HG03442 (cell line): ENCODE results near the gene ASTL.

Source experiments
- ATAC-seq: cut with Tn5 transposase; IDR thresholded peaks from one replicate; pipeline ENCODE4 v1.9.1; 2021; ENCODE audit warnings: mild to moderate bottlenecking, moderate library complexity; ENCODE audit not compliant: unreplicated experiment

ASTL gene

DNA sequence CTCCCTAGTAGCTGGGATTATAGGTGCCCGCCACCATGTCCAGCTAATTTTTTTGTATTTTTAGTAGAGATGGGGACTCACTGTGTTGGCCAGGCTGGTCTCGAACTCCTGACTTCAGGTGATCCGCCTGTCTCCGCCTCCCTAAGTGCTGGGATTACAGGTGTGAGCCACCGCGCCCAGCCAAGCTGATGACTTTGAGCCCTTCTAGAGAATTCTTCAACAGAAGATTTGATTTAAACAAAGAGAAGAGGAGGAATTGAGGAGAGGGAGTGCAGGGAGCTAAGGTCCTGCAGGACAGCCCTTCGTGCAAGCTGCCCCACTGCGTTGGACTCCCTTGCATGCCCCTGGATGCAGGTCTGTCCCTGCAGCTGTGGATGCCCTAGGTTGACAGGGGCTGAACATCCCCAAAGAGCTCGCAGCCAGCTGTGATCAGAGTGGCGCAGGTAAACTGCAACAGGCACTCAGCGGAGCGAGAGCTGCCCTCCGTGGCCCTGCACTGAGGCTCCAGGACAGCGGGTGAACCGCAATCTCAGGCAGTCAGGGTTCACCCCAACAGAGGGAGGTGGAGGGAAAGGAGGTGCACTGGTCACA is 35.6 kb downstream of the ASTL start:
- no peak for ATAC-seq

DNA sequence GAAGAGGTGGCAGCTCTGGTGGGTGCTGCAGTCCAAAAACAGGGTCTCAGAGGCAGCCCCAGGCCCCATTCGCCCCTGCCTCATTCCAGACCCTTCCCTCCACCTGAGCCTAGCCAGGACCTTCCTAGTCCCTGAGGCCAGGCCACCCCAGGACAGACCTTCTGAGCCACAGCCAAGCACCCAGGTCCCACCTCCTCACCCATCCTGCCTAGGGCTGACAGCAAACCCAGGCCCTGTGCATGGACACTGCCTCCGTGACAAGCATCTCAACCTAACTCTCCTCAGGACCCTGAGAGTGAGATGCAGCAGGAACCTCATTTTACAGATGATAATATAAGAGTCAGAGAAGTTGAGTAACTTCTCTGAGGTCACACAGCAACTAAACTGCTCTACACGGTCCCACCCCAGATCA is 37.4 kb downstream of the ASTL start:
- no peak for ATAC-seq

- ATAC-seq: no peak
Measured at GRCh38 chr2:96099861-96100798, 38.2 kb downstream of the ASTL start.

- ATAC-seq: no peak
Measured at GRCh38 chr2:96098900-96099590, 39.3 kb downstream of the ASTL start.

- no peak for ATAC-seq
Measured at GRCh38 chr2:96097951-96098823, 40.1 kb downstream of the ASTL start.

GRCh38 chr2:96097441-96097840 is 40.9 kb downstream of the ASTL start:
- ATAC-seq: no peak

DNA sequence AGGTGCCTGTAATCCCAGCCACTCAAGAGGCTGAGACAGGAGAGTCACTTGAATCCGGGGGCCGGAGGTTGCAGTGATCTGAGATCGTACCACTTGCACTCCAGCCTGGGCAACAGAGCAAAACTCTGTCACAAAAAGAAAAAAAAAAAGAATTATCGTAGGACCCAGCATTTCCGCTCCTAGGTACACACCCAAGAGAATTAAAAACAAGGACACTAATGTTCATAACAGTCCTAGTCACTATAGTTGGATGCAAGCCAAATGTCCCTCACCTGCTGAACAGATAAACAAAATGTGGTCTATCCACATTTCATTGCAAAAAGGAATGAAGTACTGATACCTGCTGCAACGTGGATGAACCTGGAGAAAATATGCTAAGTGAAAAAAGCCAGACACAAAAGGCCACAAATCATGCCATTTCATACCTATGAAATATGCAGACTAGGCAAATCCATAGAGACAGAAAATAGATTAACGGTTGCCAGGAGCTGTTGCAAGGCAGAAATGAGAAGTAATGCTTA is 43.1 kb downstream of the ASTL start:
- ATAC-seq: no peak

- ATAC-seq: no peak
Measured at GRCh38 chr2:96093528-96093927, 44.8 kb downstream of the ASTL start.

GRCh38 chr2:96092951-96093350 is 45.4 kb downstream of the ASTL start:
- ATAC-seq: no peak

- no peak for ATAC-seq
Measured at GRCh38 chr2:96092573-96092877, 45.8 kb downstream of the ASTL start.

- ATAC-seq: no peak
Measured at GRCh38 chr2:96091711-96092572, 46.4 kb downstream of the ASTL start.

GRCh38 chr2:96091141-96091710 is 47.1 kb downstream of the ASTL start:
- no peak for ATAC-seq

DNA sequence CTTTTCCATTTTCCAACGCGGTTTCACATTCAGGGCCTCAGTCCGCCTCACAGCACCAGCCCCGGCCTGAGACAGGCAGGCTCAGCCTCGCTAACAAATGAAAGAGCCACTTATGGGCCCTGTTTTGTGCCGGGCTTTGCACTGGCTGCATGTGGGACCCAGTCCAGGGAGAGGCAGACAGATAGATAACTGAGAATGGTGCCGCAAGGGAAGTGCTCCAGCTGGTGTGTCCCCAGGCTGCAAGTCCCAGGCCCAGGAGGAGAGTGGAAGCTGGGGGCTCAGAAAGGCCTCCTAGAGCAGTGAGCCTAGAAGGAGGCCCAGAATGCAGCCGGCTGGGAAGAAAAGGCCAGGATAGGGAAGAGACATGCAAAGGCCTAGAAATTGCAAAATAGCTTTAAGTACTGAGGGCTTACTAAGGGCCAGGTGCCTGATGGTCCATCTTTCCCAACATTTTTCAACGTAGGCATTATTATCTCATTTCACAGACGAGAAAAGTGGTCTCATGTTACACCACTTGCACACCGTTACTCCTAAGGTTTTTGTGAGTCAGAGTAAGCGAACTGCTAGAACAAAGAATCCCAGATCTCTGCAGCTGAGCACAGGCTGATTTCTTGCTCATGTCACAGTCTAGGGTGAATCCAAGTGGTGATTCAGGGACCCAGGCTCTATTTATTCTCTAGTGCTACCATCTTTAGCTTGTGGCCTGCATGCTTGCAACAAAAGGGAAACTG is 47.9 kb downstream of the ASTL start:
- ATAC-seq: no peak

DNA sequence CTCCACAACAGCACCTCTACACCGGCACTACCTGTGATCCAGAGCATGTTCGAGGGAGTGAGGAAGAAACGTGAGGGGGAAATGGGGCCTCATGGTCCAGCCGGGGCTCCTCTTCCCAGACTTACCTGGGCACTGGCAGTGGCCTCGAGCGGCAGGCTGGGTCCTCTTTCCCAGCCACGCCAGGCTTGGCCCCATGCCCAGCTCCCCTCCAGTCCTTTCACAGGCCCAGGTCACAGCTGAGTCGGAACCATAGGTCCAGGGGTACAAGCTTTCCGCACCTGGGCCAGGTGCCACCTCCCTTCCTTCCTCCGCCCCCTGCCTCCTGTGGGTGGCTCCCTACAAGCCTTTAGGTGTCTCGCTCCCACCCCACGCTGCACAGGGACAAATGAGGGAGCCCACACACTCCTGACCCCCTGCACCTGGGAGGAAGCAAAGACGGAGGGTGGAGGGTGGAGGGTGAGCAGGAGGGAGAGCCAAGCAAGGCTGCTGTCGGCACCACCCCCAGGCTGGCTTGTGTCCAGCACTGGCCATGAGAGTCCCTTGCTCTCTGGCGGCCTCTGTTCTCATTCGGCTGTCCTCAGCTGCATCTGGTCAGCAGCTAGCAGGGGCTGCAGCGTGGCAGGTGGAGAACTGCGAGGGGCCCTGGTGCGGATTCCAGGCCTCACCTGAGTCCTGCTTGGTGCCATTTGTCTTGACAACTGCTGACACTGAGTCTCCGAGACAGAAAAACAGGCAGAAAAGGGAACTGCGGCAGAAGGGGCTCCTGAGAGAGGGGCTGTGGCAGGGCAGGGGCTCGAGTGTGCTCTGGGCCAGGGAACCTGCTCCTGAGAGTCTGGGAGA is 48.7 kb downstream of the ASTL start:
- ATAC-seq: no peak

- no peak for ATAC-seq
Measured at GRCh38 chr2:96088340-96089335, 49.7 kb downstream of the ASTL start.

DNA sequence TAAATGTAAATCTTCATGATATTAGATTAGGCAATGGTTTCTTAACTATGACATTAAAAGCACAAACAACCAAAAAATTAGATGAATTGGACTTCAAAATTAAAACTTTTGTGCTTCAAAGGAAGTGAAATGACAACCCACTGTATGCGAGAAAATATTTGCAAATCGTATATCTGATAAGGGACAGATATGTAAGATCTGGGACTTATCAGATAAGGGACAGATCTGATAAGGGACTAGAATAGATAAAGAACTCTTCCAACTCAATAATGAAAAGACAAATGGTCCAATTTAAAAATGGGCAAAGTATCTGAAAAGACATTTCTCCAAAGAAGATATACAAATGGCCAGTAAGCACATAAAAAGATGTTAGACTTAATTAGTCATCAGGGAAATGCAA is 51.2 kb downstream of the ASTL start:
- no peak for ATAC-seq
